ENCODE measurements around the gene LDLRAD4.

GRCh38 chr18:13439461-13439860 is 220.9 kb downstream of the LDLRAD4 start:
- no peak for TF ChIP-seq CTCF (conservative IDR thresholded peaks at IDR 0.05)
- no peak for TF ChIP-seq EZH2 (IDR thresholded peaks at IDR 0.05; ENCODE audit: low read depth)

All from PC-9 (cell line).